Erythroblast (primary cell): ENCODE results near the gene TBC1D2B.

ENCODE experiments used
- GATA1 ChIP-seq: IDR thresholded peaks from 2 replicates; pipeline ENCODE4 v1.6.1; 2011; ENCODE audit warnings: low read depth, mild to moderate bottlenecking, control low read depth, low read length, moderate library complexity
- POLR2A ChIP-seq: IDR thresholded peaks from 2 replicates; pipeline ENCODE4 v1.6.1; 2011; ENCODE audit warnings: mild to moderate bottlenecking, low read length

DNA sequence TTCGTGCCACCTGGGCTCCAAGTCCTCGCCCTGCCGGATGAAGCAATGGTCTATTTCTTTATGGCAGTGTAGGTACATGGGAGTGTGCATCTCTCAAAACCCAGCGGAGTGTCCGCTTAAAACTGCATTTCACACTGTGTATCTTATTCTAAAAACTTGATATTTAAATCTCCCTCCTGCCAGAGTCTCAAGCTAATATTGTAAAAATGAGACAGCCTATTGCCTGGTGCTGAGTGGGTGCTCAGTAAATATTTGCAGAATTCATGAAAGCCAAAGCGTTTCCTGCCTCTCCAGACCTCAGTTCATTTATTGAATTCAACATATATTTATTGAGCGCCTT lies 330 bp upstream of the TBC1D2B start:
- TF ChIP-seq POLR2A (no peak), GATA1 (no peak)
